CD4-positive, alpha-beta T cell treated with Interleukin-15 for 1 hour (primary cell): ENCODE data around the gene ORC5.
"Not testable (repeated sequence)": the region's sequence is repeated elsewhere in the genome, so short reads cannot be mapped to it uniquely, and the experiment has no call there.

ENCODE experiments used
- DNase-seq: peaks from one replicate; pipeline ENCODE4 v3.0.0-alpha.2; 2020

Gene ORC5

GRCh38 chr7:104179178-104179577, 28.6 kb downstream of the ORC5 start:
- DNase-seq = no peak

GRCh38 chr7:104177565-104178083, 30.2 kb downstream of the ORC5 start:
- DNase-seq = not testable (repeated sequence)

GRCh38 chr7:104176332-104176731, 31.5 kb downstream of the ORC5 start:
- DNase-seq = no peak

GRCh38 chr7:104175361-104175984, 32.3 kb downstream of the ORC5 start:
- no peak for DNase-seq

GRCh38 chr7:104174798-104175197, 33.0 kb downstream of the ORC5 start:
- no peak for DNase-seq

GRCh38 chr7:104162081-104162480, 45.7 kb downstream of the ORC5 start:
- no peak for DNase-seq

GRCh38 chr7:104161244-104161643, 46.6 kb downstream of the ORC5 start:
- DNase-seq = no peak

- no peak for DNase-seq
Measured at GRCh38 chr7:104160375-104160774, 47.4 kb downstream of the ORC5 start.

GRCh38 chr7:104156842-104157277, 51.0 kb downstream of the ORC5 start:
- DNase-seq = no peak

GRCh38 chr7:104153287-104153686, 54.5 kb downstream of the ORC5 start:
- no peak for DNase-seq

- DNase-seq = no peak
Measured at GRCh38 chr7:104152468-104152867, 55.3 kb downstream of the ORC5 start.

- DNase-seq = no peak
Measured at GRCh38 chr7:104150470-104150869, 57.3 kb downstream of the ORC5 start.

GRCh38 chr7:104149822-104150221, 58.0 kb downstream of the ORC5 start:
- no peak for DNase-seq

- DNase-seq = no peak
Measured at GRCh38 chr7:104142147-104142546, 65.7 kb downstream of the ORC5 start.

GRCh38 chr7:104137971-104138370, 69.8 kb downstream of the ORC5 start:
- DNase-seq = no peak

- no peak for DNase-seq
Measured at GRCh38 chr7:104137511-104137910, 70.3 kb downstream of the ORC5 start.

- DNase-seq = no peak
Measured at GRCh38 chr7:104136981-104137380, 70.8 kb downstream of the ORC5 start.

- DNase-seq = no peak
Measured at GRCh38 chr7:104136561-104136960, 71.3 kb downstream of the ORC5 start.

GRCh38 chr7:104135760-104136558, 71.9 kb downstream of the ORC5 start:
- DNase-seq = no peak

GRCh38 chr7:104133238-104133637, 74.6 kb downstream of the ORC5 start:
- DNase-seq = no peak

GRCh38 chr7:104130726-104131125, 77.1 kb downstream of the ORC5 start:
- DNase-seq = no peak

GRCh38 chr7:104127204-104127603, 80.6 kb downstream of the ORC5 start:
- no peak for DNase-seq

- no peak for DNase-seq
Measured at GRCh38 chr7:104126411-104126841, 81.4 kb downstream of the ORC5 start.

- no peak for DNase-seq
Measured at GRCh38 chr7:104124893-104125477, 82.8 kb downstream of the ORC5 start.
